ENCODE results near the gene TTLL13.

TTLL13 gene

GRCh38 chr15:90249203-90249863, at the start of gene TTLL13:
TSS of gene TTLL13 (plus strand) at chr15:90249556. CDS start at chr15:90250631, 1,075 bp downstream.
- DNase-seq: peak; percentile 70 to 87

GRCh38 chr15:90200534-90201129, 48.7 kb upstream of the TTLL13 start:
- DNase-seq: no peak

- peak; percentile 58 to 64 for DNase-seq
Measured at GRCh38 chr15:90201130-90201943, 48.0 kb upstream of the TTLL13 start, which contains the start of gene SEMA4B. TSS of gene SEMA4B (plus strand) at chr15:90201330. CDS start at chr15:90201579, 249 bp downstream.

GRCh38 chr15:90201944-90202375, 47.4 kb upstream of the TTLL13 start:
- no peak for DNase-seq

- DNase-seq: no peak
Measured at GRCh38 chr15:90202929-90203328, 46.4 kb upstream of the TTLL13 start.

GRCh38 chr15:90203473-90203872, 45.9 kb upstream of the TTLL13 start:
- DNase-seq: no peak

GRCh38 chr15:90203922-90204321, 45.4 kb upstream of the TTLL13 start:
- DNase-seq: no peak

- DNase-seq: no peak
Measured at GRCh38 chr15:90205050-90205848, 44.1 kb upstream of the TTLL13 start.

GRCh38 chr15:90205886-90206285, 43.5 kb upstream of the TTLL13 start:
- DNase-seq: no peak

- DNase-seq: no peak
Measured at GRCh38 chr15:90207252-90207651, 42.1 kb upstream of the TTLL13 start.

- DNase-seq: no peak
Measured at GRCh38 chr15:90208356-90208755, 41.0 kb upstream of the TTLL13 start.

- peak in 1 of 2 donors; percentile 31 for DNase-seq
Measured at GRCh38 chr15:90209591-90209990, 39.8 kb upstream of the TTLL13 start.

- DNase-seq: no peak
Measured at GRCh38 chr15:90210593-90210992, 38.8 kb upstream of the TTLL13 start.

GRCh38 chr15:90211009-90211408, 38.3 kb upstream of the TTLL13 start:
- no peak for DNase-seq

GRCh38 chr15:90211440-90212143, 37.8 kb upstream of the TTLL13 start:
- DNase-seq: no peak

- no peak for DNase-seq
Measured at GRCh38 chr15:90212221-90213098, 36.9 kb upstream of the TTLL13 start.

- DNase-seq: no peak
Measured at GRCh38 chr15:90213122-90213817, 36.1 kb upstream of the TTLL13 start.

- DNase-seq: no peak
Measured at GRCh38 chr15:90213818-90214204, 35.5 kb upstream of the TTLL13 start.

- DNase-seq: no peak
Measured at GRCh38 chr15:90214553-90215196, 34.7 kb upstream of the TTLL13 start.
